ENCODE results near the gene NAXD.

NAXD gene

GRCh38 chr13:110642291-110642981 lies 27.1 kb downstream of the NAXD start:
- TF ChIP-seq, protein P1, sequence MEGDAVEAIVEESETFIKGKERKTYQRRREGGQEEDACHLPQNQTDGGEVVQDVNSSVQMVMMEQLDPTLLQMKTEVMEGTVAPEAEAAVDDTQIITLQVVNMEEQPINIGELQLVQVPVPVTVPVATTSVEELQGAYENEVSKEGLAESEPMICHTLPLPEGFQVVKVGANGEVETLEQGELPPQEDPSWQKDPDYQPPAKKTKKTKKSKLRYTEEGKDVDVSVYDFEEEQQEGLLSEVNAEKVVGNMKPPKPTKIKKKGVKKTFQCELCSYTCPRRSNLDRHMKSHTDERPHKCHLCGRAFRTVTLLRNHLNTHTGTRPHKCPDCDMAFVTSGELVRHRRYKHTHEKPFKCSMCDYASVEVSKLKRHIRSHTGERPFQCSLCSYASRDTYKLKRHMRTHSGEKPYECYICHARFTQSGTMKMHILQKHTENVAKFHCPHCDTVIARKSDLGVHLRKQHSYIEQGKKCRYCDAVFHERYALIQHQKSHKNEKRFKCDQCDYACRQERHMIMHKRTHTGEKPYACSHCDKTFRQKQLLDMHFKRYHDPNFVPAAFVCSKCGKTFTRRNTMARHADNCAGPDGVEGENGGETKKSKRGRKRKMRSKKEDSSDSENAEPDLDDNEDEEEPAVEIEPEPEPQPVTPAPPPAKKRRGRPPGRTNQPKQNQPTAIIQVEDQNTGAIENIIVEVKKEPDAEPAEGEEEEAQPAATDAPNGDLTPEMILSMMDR (IDR thresholded peaks at IDR 0.05; ENCODE audit: low read depth, low read length, missing control alignments), result no peak
- in situ Hi-C loops (cut with HindIII; ENCODE audit: low sequenced_read_pairs), result loop anchor here (5.0 kb wide), 1 partner anchor 35 kb away; no protein-coding TSS in a partner anchor
- H3K4me3 ChIP-seq (ENCODE audit: low read depth, low read length), result no peak overlapping the region
- DNase-seq (ENCODE audit: low read depth), result no peak

GRCh38 chr13:110643324-110643723 lies 28.0 kb downstream of the NAXD start:
- DNase-seq (ENCODE audit: low read depth), result no peak
- TF ChIP-seq, protein P1 (IDR thresholded peaks at IDR 0.05; ENCODE audit: low read depth, low read length, missing control alignments), result no peak
- in situ Hi-C loops (cut with HindIII; ENCODE audit: low sequenced_read_pairs), result loop anchor here (5.0 kb wide), 1 partner anchor 34 kb away; no protein-coding TSS in a partner anchor
- H3K4me3 ChIP-seq (ENCODE audit: low read depth, low read length), result no peak overlapping the region

DNA sequence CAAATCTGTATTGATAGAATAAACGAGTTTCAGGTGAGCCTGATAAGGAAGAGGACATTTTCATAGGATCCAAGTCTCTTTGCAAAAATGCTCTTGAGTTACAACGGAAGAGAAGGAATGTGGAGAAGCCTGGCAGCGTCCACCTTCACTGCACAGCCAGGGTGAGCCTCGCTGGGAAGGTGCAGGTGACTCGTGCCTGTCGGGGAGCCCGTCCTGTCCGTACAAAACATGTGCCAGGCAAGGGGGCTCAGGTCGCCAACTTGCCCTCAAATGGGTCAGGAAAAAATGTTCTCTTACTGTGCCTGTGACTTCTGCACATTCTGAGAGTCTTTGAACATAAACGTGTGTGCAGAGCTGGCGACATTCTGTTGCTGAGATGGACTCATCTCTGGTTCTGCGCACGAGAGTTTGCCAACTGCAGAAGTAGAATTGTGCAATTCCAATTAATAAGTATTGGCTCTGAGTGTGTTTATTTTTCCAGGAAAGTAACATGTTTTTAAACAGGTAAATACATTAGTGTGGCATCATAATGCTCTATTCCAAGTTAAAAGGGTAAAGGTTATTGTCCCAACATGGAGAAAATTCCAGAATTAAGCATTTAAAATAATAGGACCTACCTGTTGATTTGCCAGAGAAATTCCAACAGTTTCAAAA lies 28.6 kb downstream of the NAXD start:
- H3K4me3 ChIP-seq (ENCODE audit: low read depth, low read length), result no peak overlapping the region
- TF ChIP-seq, protein P1 (IDR thresholded peaks at IDR 0.05; ENCODE audit: low read depth, low read length, missing control alignments), result no peak
- in situ Hi-C loops (cut with HindIII; ENCODE audit: low sequenced_read_pairs), result loop anchor here (5.0 kb wide), 1 partner anchor 33 kb away; no protein-coding TSS in a partner anchor
- DNase-seq (ENCODE audit: low read depth), result no peak

DNA sequence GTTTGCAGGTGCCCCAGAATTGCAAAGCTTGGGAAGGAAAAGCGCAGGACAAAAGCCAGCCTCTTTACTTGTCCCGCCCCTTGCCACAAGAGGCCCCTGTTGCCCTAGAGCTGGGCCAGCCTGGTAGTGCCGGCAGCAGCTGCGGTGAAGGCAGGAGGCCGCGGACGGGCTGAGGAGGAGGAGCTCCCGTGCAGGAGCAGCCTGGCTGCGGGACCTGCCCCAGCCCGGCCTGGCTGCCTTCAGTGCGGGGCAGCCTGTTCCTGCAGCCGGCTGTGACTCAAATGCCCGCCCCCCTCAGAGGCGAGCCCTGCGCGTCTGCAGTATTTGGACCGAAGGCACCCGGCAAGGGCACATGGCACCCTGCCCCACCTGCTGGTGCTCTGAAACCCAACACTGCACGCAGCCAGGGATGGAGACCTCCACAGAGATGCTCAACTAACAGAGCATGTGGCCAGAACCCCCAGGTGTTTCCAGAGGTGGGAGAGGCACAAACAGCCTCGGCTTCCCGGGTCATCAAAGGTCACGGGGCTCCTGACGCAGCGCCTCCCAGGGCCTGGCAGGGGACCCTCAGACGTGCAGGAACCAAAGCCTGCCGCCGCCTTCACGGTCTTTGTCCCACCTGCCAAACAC lies 29.7 kb downstream of the NAXD start:
- no peak overlapping the region for H3K4me3 ChIP-seq (ENCODE audit: low read depth, low read length)
- TF ChIP-seq, protein P1 (IDR thresholded peaks at IDR 0.05; ENCODE audit: low read depth, low read length, missing control alignments), result peak; percentile 43
- no peak for DNase-seq (ENCODE audit: low read depth)
- in situ Hi-C loops (cut with HindIII; ENCODE audit: low sequenced_read_pairs), result loop anchor here (5.0 kb wide), 1 partner anchor 32 kb away; no protein-coding TSS in a partner anchor

DNA sequence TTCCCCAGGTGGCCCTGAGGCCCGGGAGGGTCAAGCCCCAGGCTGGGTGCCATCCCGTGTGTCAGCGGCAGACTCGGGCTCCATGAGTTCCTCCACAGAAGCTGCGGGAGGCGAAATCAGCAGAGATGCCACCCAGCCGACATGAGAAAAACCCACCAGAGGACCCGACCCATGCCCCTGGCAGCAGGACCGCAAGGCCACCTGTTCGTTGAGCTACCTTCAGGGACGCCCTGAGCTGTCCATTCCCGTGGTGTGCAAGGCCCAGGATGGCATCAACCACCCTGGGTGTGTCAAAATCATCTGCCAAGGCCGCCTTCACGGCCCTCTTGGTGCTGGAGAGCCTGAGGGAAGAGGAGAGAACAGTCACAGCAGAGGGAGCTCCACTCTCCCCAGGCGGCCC lies 30.4 kb downstream of the NAXD start:
- H3K4me3 ChIP-seq (ENCODE audit: low read depth, low read length), result no peak overlapping the region
- TF ChIP-seq, protein P1 (IDR thresholded peaks at IDR 0.05; ENCODE audit: low read depth, low read length, missing control alignments), result no peak
- no peak for DNase-seq (ENCODE audit: low read depth)
- in situ Hi-C loops (cut with HindIII; ENCODE audit: low sequenced_read_pairs), result no loop called here

DNA sequence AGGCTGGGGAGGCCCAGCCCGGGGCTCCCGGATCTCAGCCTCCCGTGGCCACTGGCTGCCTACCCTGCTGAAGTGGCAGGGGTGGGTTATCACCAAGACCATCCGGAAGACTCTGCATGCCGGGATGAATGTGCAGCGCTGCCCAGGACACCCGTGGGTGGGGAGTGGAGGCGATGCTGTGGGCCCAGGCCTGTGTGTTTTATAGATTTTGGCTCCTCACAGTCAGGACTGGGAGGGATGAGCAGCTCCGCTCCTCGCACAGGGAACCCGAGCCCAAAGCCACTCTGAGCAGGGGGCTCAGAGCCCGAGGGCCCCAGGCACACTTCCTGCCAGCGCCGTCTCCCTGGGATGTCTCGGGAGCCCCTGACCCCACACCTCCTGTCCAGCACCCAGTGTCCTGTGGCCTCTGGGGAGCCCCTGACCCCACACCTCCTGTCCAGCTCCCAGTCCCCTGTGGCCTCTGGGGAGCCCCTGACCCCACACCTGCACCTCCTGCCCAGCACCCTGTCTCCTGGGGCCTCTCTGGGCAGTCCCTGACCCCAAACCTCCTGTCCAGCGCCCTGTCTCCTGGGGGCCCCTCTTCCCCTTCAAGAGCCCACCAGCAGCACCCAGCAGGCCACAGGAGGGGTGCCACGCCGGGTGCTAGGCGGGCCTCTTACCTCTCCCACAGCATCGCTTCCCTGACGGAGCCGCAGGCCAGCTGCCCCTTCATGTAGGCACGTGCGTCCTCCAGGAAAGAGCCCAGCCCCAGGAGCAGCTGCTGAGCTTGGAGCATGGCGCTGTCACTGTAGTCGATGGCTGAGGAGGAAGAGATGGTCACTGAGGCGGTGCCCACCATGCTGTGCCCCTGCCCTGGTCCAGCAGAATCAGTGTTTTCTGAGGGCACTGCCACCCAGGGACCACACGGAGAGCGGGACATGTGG lies 31.4 kb downstream of the NAXD start:
- in situ Hi-C loops (cut with HindIII; ENCODE audit: low sequenced_read_pairs), result no loop called here
- TF ChIP-seq, protein P1 (IDR thresholded peaks at IDR 0.05; ENCODE audit: low read depth, low read length, missing control alignments), result no peak
- H3K4me3 ChIP-seq (ENCODE audit: low read depth, low read length), result no peak overlapping the region
- no peak for DNase-seq (ENCODE audit: low read depth)
